Melanocyte of skin (primary cell): ENCODE data around the gene SKIDA1. TPM values are rescaled to one million over a fixed set of nuclear protein-coding genes. Genes with fewer than 3 reads are reported as not detected.

ENCODE experiments used
- small RNA-seq, 2 donors: library from RNA; depleted of rRNA; stranded (forward); fragments of <200 nt; gene quantifications; one replicate each; pipeline ENCODE3, GENCODE V24; 2012
- total RNA-seq, 2 donors: library from RNA; depleted of rRNA; stranded (reverse); fragments of >200 nt; gene quantifications; 2 replicates each; pipeline ENCODE4 v1.2.3, GENCODE V29; 2012

Gene SKIDA1
- under 1 TPM; 0.34 to 0.67 TPM for total RNA-seq

DNA sequence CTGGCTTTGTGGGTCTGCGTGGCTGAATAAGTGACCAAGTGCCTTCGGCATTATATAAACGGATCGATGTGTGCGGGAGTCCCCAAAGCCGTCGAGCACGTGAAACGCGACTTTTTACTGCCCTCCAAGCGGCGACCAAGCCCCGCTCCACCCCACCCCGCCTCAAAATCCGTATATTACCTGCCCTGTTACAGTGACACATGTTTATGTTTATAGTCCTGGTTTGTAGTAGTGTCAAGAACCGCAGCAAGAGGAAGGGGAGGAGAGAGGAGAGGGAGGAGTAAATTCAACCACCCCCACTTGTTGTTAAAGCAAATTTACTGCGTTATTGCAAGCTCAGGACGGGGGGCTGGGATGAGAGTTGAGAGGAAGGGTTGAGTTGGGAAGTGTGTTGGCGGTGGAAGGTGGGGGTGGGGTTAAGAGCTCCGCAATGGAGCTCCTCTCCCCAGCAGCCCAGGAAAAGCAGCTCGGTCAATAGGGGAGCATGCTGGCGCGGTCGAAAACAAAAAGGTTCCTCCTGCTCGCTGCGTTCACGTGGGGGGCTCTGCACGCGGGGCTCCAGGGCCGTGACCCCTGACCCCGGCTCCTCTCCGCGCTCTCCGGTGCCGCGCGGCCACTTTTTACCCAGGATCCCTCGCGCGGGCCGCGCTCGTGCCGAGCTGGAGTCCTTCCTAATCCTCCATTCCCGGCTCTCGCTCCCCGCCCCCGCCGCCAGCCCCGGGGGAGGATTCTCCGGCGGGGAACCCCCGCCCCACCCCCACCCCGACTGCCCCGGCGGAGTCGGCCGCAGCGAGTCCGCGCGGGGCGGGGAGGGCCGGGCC lies at the start of gene SKIDA1:
Gene SKIDA1 (minus strand): TSS at position 316 of the 821 bp plus-strand sequence. CDS start 7,860 bp downstream, outside the sequence.

DNA sequence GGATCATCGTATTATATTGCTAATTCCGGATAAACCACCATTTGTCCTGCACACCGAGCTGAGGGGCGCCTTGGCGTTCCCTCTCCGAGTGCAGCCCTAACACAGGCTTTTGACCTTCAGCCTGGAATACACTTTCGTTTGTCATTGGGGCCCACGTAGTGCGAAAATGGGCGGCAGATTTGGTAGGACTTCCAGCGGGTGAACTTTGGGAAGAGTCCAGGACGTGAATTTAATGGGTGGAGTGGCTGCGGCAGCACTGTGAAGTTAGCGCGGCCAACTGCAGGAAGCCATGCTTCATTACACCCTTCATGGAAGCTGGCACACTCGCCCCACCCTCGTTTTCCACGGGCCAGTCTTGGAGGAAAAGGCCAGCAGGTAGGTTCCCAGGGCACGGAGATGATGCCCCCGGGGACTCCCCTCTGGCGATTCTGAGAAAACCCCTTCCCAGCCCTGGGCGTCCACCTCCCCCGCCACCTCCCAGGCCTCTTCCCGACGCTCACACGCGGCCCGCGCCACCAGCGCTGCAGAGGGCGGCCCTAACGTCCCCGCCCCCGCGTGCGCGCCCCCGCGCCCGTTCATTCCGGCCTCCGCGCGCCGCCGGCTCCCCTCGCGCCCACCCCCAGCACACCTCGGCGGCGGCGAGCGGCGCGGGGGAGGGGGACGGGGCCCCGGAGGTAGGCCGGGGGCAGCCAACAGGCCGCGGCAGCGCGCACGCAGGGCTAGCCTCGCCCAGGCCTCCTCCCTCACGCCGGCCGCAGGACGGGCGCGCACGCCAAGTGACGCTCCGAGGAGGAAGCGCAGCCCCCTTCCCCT lies 8.2 kb upstream of the SKIDA1 start, which contains the start of gene MLLT10:
Gene MLLT10 (plus strand): TSS at position 766 of the 813 bp plus-strand sequence. CDS start 413 bp downstream, outside the sequence.

Small RNA genes lying within 50 kb of the gene (small RNA-seq; reads per million reads assigned to genes)
- 0 to 0.21 reads per million in 2 donors for gene MIR1915
- 0 reads per million in 2 donors for gene RF00019
- 0 reads per million in 2 donors for gene RNU6-306P

Other genes with a start within 250 kb of the SKIDA1 start
- gene MLLT10, start 8.6 kb upstream of the SKIDA1 start, total RNA-seq = 10 to 100 TPM; 38.2 to 59.6 TPM